ENCODE measurements around the gene DYDC2.

- TF ChIP-seq, protein P1, sequence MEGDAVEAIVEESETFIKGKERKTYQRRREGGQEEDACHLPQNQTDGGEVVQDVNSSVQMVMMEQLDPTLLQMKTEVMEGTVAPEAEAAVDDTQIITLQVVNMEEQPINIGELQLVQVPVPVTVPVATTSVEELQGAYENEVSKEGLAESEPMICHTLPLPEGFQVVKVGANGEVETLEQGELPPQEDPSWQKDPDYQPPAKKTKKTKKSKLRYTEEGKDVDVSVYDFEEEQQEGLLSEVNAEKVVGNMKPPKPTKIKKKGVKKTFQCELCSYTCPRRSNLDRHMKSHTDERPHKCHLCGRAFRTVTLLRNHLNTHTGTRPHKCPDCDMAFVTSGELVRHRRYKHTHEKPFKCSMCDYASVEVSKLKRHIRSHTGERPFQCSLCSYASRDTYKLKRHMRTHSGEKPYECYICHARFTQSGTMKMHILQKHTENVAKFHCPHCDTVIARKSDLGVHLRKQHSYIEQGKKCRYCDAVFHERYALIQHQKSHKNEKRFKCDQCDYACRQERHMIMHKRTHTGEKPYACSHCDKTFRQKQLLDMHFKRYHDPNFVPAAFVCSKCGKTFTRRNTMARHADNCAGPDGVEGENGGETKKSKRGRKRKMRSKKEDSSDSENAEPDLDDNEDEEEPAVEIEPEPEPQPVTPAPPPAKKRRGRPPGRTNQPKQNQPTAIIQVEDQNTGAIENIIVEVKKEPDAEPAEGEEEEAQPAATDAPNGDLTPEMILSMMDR (optimal IDR thresholded peaks at IDR 0.05 in 1 of 3, IDR thresholded peaks at IDR 0.05 in 1 of 3, conservative IDR thresholded peaks at IDR 0.05 in 1 of 3; ENCODE audit: extremely low read depth in 1 of 3, insufficient read depth in 2 of 3, low read length in 3 of 3) = no peak
- no peak for TF ChIP-seq EZH2 (IDR thresholded peaks at IDR 0.05; ENCODE audit: low read length)
These were observed 33.3 kb upstream of the DYDC2 start for GRCh38 chr10:80323311-80323710.

Data from keratinocyte (primary cell).